Gastroesophageal sphincter (tissue), 4 donors: Measurements from ENCODE around the gene PACS1. TPM values are rescaled to one million over a fixed set of nuclear protein-coding genes. Genes with fewer than 3 reads are reported as not detected.

Experiments
- ATAC-seq: fragments of 150-250 bp; one replicate; pipeline ENCODE4 v1.9.1; 2016; ENCODE audit warnings: mild to moderate bottlenecking, moderate library complexity
- H3K27ac ChIP-seq, 4 donors: fragments of 200-600 bp; sonication (generic) in 3 of 4; 1 replicate in 3 of 4; 2 replicates in 1 of 4; pipeline ENCODE4 v1.5.1; 2016 to 2019
- H3K27me3 ChIP-seq: fragments of 200-600 bp; sonication (generic); one replicate; pipeline ENCODE4 v1.5.1; 2019
- H3K36me3 ChIP-seq, 2 donors: fragments of 200-600 bp; sonication (generic); one replicate each; pipeline ENCODE4 v1.5.1; 2019; ENCODE audit warnings: control low read depth in 1 of 2
- H3K4me1 ChIP-seq, 3 donors: fragments of 200-600 bp; sonication (generic); 1 replicate in 2 of 3; 2 replicates in 1 of 3; pipeline ENCODE4 v1.5.1; 2016 to 2019; ENCODE audit warnings: control low read depth in 2 of 3
- H3K4me3 ChIP-seq, 2 donors: fragments of 200-600 bp; sonication (generic); one replicate each; pipeline ENCODE4 v1.5.1; 2019; ENCODE audit warnings: mild to moderate bottlenecking in 1 of 2, moderate library complexity in 1 of 2
- H3K9me3 ChIP-seq, 3 donors: fragments of 200-600 bp; sonication (generic); one replicate each; pipeline ENCODE4 v1.5.1; 2017 to 2019; ENCODE audit warnings: control low read depth in 2 of 3
- CTCF ChIP-seq, 4 experiments: fragments of 200-600 bp in 2 of 4; fragments of 450-650 bp in 2 of 4; sonication (generic) in 1 of 4; IDR thresholded peaks; one replicate each; pipeline ENCODE4 v1.5.1; 2017 to 2019; ENCODE audit warnings: antibody characterized with exemption in 4 of 4, mild to moderate bottlenecking in 2 of 4, moderate library complexity in 2 of 4
- EP300 ChIP-seq: sonication (generic); formaldehyde crosslinking; IDR thresholded peaks from one replicate; pipeline ENCODE4 v1.6.1; 2017; ENCODE audit warnings: antibody characterized with exemption, mild to moderate bottlenecking
- POLR2A ChIP-seq, 2 donors: fragments of 450-650 bp; IDR thresholded peaks; one replicate each; pipeline ENCODE4 v1.6.1; 2017; ENCODE audit warnings: antibody characterized with exemption in 2 of 2, mild to moderate bottlenecking in 2 of 2, moderate library complexity in 1 of 2
- POLR2AphosphoS5 ChIP-seq: sonication (generic); formaldehyde crosslinking; IDR thresholded peaks from one replicate; pipeline ENCODE4 v1.6.1; 2017; ENCODE audit warnings: antibody characterized with exemption
- WGBS, 2 donors: methylation state at CpG; one replicate each; pipeline ENCODE4 v1.1.5; 2018; ENCODE audit warnings: low coverage in 1 of 2; 5-methylcytosine and 5-hydroxymethylcytosine counted together
- total RNA-seq, 4 donors: library from RNA; depleted of rRNA; stranded (reverse); fragments of >200 nt; gene quantifications; one replicate each; pipeline ENCODE4 v1.1.0, GENCODE V29; 2016

PACS1 gene
- total RNA-seq, 4 donors from 2014 or later: 32.7 to 81.8 (median 38.2) TPM

GRCh38 chr11:66118847-66119246 is 48.8 kb downstream of the PACS1 start:
- no peak for ATAC-seq
- Histone ChIP-seq H3K9me3 (peaks cover 0 to 6% (median 0%) of the 10 kb centered on the region in 3 donors), H3K27ac (no peak overlapping the region), H3K4me3 (no peak overlapping the region), H3K36me3 (no peaks in the 10 kb centered on the region), H3K4me1 (peaks cover 0 to 4% (median 0%) of the 10 kb centered on the region in 3 donors), H3K27me3 (no peaks in the 10 kb centered on the region)
- WGBS, 2 donors: 89 to 100% methylated on average over 1 to 3 of the region's 3 CpGs
- TF ChIP-seq POLR2AphosphoS5: no peak
- no peak for TF ChIP-seq EP300
- no peak for TF ChIP-seq POLR2A (IDR thresholded peaks at IDR 0.05)
- TF ChIP-seq CTCF (IDR thresholded peaks at IDR 0.05): no peak

- H3K36me3 ChIP-seq: no peaks in the 10 kb centered on the region
- no peak for TF ChIP-seq CTCF (IDR thresholded peaks at IDR 0.05)
- TF ChIP-seq POLR2AphosphoS5: no peak
- no peak for TF ChIP-seq EP300
- TF ChIP-seq POLR2A (IDR thresholded peaks at IDR 0.05): no peak
- H3K4me3 ChIP-seq: no peak overlapping the region
- ATAC-seq: no peak
- no peak overlapping the region for H3K27ac ChIP-seq
- H3K27me3 ChIP-seq: no peaks in the 10 kb centered on the region
- H3K4me1 ChIP-seq: no peaks in the 10 kb centered on the region
- WGBS, 2 donors: 50 to 52% methylated on average over 5 of the region's 5 CpGs
- peaks cover 0 to 6% (median 0%) of the 10 kb centered on the region in 3 donors for H3K9me3 ChIP-seq
Measured at GRCh38 chr11:66119348-66120133, 49.5 kb downstream of the PACS1 start.

- Histone ChIP-seq H3K9me3 (peaks cover 0 to 6% (median 0%) of the 10 kb centered on the region in 3 donors), H3K27me3 (no peaks in the 10 kb centered on the region), H3K36me3 (no peaks in the 10 kb centered on the region), H3K4me1 (peaks cover 0 to 9% (median 3%) of the 10 kb centered on the region in 3 donors), H3K27ac (no peak overlapping the region), H3K4me3 (no peak overlapping the region)
- no peak for TF ChIP-seq EP300
- TF ChIP-seq CTCF (IDR thresholded peaks at IDR 0.05): no peak
- TF ChIP-seq POLR2A (IDR thresholded peaks at IDR 0.05): no peak
- TF ChIP-seq POLR2AphosphoS5: no peak
- no peak for ATAC-seq
- 78 to 83% methylated on average over 2 of the region's 2 CpGs for WGBS, 2 donors
Measured at GRCh38 chr11:66121466-66121865, 51.4 kb downstream of the PACS1 start.

- no peak overlapping the region for H3K27ac ChIP-seq
- 94 to 98% methylated on average over 6 of the region's 6 CpGs for WGBS, 2 donors
- TF ChIP-seq EP300: no peak
- TF ChIP-seq CTCF (IDR thresholded peaks at IDR 0.05): no peak
- TF ChIP-seq POLR2AphosphoS5: no peak
- TF ChIP-seq POLR2A (IDR thresholded peaks at IDR 0.05): no peak
Measured at GRCh38 chr11:66123902-66124301, 53.8 kb downstream of the PACS1 start.

GRCh38 chr11:66124564-66124963 is 54.5 kb downstream of the PACS1 start:
- 83 to 86% methylated on average over 1 to 3 of the region's 3 CpGs for WGBS, 2 donors
- no peak for ATAC-seq
- H3K36me3 ChIP-seq: no peaks in the 10 kb centered on the region
- peaks cover 0 to 22% (median 13%) of the 10 kb centered on the region in 3 donors for H3K4me1 ChIP-seq
- no peak overlapping the region for H3K27ac ChIP-seq
- TF ChIP-seq POLR2A (IDR thresholded peaks at IDR 0.05): no peak
- peaks cover 0 to 6% (median 0%) of the 10 kb centered on the region in 3 donors for H3K9me3 ChIP-seq
- no peaks in the 10 kb centered on the region for H3K27me3 ChIP-seq
- H3K4me3 ChIP-seq: no peak overlapping the region

More at GRCh38 chr11:66123902-66124301, 53.8 kb downstream of the PACS1 start:
- no peak for ATAC-seq
- no peaks in the 10 kb centered on the region for H3K27me3 ChIP-seq
- H3K9me3 ChIP-seq: peaks cover 0 to 6% (median 0%) of the 10 kb centered on the region in 3 donors
- H3K4me3 ChIP-seq: no peak overlapping the region
- H3K36me3 ChIP-seq: no peaks in the 10 kb centered on the region
- H3K4me1 ChIP-seq: peaks cover 0 to 22% (median 13%) of the 10 kb centered on the region in 3 donors
